ENCODE measurements around the gene NPLOC4.

Gene NPLOC4

GRCh38 chr17:81546906-81547613 is 89.9 kb downstream of the NPLOC4 start:
- DNase-seq (ENCODE audit: low read depth): no peak

- DNase-seq (ENCODE audit: low read depth): no peak
Observed at GRCh38 chr17:81545160-81545949, 91.6 kb downstream of the NPLOC4 start.

- DNase-seq (ENCODE audit: low read depth): no peak
Observed at GRCh38 chr17:81544281-81544974, 92.5 kb downstream of the NPLOC4 start.

- no peak for DNase-seq (ENCODE audit: low read depth)
Observed at GRCh38 chr17:81543756-81544155, 93.2 kb downstream of the NPLOC4 start.

- no peak for DNase-seq (ENCODE audit: low read depth)
Observed at GRCh38 chr17:81543339-81543675, 93.6 kb downstream of the NPLOC4 start.

GRCh38 chr17:81542431-81543338 is 94.2 kb downstream of the NPLOC4 start:
- no peak for DNase-seq (ENCODE audit: low read depth)

- no peak for DNase-seq (ENCODE audit: low read depth)
Observed at GRCh38 chr17:81541123-81541522, 95.8 kb downstream of the NPLOC4 start.

GRCh38 chr17:81540676-81541027 is 96.3 kb downstream of the NPLOC4 start:
- DNase-seq (ENCODE audit: low read depth): no peak

GRCh38 chr17:81539961-81540675 is 96.8 kb downstream of the NPLOC4 start:
- DNase-seq (ENCODE audit: low read depth): no peak

GRCh38 chr17:81539571-81539900 is 97.4 kb downstream of the NPLOC4 start:
- no peak for DNase-seq (ENCODE audit: low read depth)

- DNase-seq (ENCODE audit: low read depth): no peak
Observed at GRCh38 chr17:81538651-81539570, 98.0 kb downstream of the NPLOC4 start.

GRCh38 chr17:81537856-81538555 is 98.9 kb downstream of the NPLOC4 start:
- no peak for DNase-seq (ENCODE audit: low read depth)

- DNase-seq (ENCODE audit: low read depth): peak; percentile 30
Observed at GRCh38 chr17:81537343-81537855, 99.5 kb downstream of the NPLOC4 start.

- no peak for DNase-seq (ENCODE audit: low read depth)
Observed at GRCh38 chr17:81536299-81537290, 100.3 kb downstream of the NPLOC4 start.

GRCh38 chr17:81535480-81536298 is 101.2 kb downstream of the NPLOC4 start:
- no peak for DNase-seq (ENCODE audit: low read depth)

- DNase-seq (ENCODE audit: low read depth): no peak
Observed at GRCh38 chr17:81535007-81535328, 101.9 kb downstream of the NPLOC4 start.

GRCh38 chr17:81534157-81535006 is 102.5 kb downstream of the NPLOC4 start:
- DNase-seq (ENCODE audit: low read depth): peak; percentile 46

Data from EH (cell line).